Neural cell (in vitro differentiated cells): ENCODE results near the gene ATG2B. TPM values are rescaled to one million over a fixed set of nuclear protein-coding genes. Genes with fewer than 3 reads are reported as not detected.
"Not testable (repeated sequence)": the region's sequence is repeated elsewhere in the genome, so short reads cannot be mapped to it uniquely, and the experiment has no call there.

Experiments
- H2AFZ ChIP-seq: fragments of 200-600, 300-800 bp; sonication (generic), shearing (Covaris generic); 2 replicates; pipeline ENCODE4 v1.6.0; 2014; ENCODE audit warnings: low read depth, mild to moderate bottlenecking, antibody characterized with exemption, low read length, moderate library complexity
- H3F3A ChIP-seq: fragments of 200-600 bp; shearing (Covaris generic); 2 replicates; pipeline ENCODE4 v1.6.1; 2016; ENCODE audit warnings: mild to moderate bottlenecking, moderate library complexity, mixed read lengths, antibody characterized with exemption, low read length; ENCODE audit not compliant: insufficient read depth, poor library complexity, severe bottlenecking
- H3K27ac ChIP-seq: fragments of 200-600, 300-800 bp; sonication (generic), shearing (Covaris generic); 2 replicates; pipeline ENCODE4 v1.5.1; 2014; ENCODE audit warnings: mild to moderate bottlenecking, low read length, moderate library complexity
- H3K27me3 ChIP-seq: fragments of 300-800, 200-600 bp; sonication (generic), shearing (Covaris generic); 2 replicates; pipeline ENCODE4 v1.6.0; 2014; ENCODE audit warnings: mild to moderate bottlenecking, low read depth, low read length, moderate library complexity; ENCODE audit not compliant: insufficient read depth
- H3K36me3 ChIP-seq: fragments of 300-800, 200-600 bp; sonication (generic), shearing (Covaris generic); 2 replicates; pipeline ENCODE4 v1.5.1; 2014; ENCODE audit warnings: mild to moderate bottlenecking, antibody characterized with exemption, low read length, moderate library complexity; ENCODE audit not compliant: insufficient read depth
- H3K4me2 ChIP-seq: fragments of 300-800, 200-600 bp; sonication (generic), shearing (Covaris generic); 2 replicates; pipeline ENCODE4 v1.6.0; 2014; ENCODE audit warnings: mild to moderate bottlenecking, low read length
- H3K4me3 ChIP-seq: fragments of 300-800, 200-600 bp; sonication (generic), shearing (Covaris generic); 2 replicates; pipeline ENCODE4 v1.5.1; 2014; ENCODE audit warnings: mild to moderate bottlenecking, low read length, moderate library complexity
- H3K79me2 ChIP-seq: fragments of 200-600 bp; shearing (Covaris generic); replicated peaks from 2 replicates; pipeline ENCODE4 v1.6.0; 2014; ENCODE audit warnings: mild to moderate bottlenecking, low read length, moderate library complexity; ENCODE audit not compliant: insufficient read depth
- H3K9ac ChIP-seq: fragments of 300-800, 200-600 bp; sonication (generic), shearing (Covaris generic); 2 replicates; pipeline ENCODE4 v1.6.1; 2016; ENCODE audit warnings: mild to moderate bottlenecking, low read length, mixed read lengths
- H3K9me2 ChIP-seq: fragments of 200-600 bp; shearing (Covaris generic); 2 replicates; pipeline ENCODE4 v1.6.1; 2016; ENCODE audit warnings: mild to moderate bottlenecking, low read length, mixed read lengths; ENCODE audit not compliant: insufficient read depth
- H3K9me3 ChIP-seq: fragments of 200-600, 300-800 bp; sonication (generic), shearing (Covaris generic); 2 replicates; pipeline ENCODE4 v1.6.1; 2016; ENCODE audit warnings: mild to moderate bottlenecking, mixed run types, low read length, moderate library complexity, mixed read lengths
- H4K20me1 ChIP-seq: fragments of 200-600 bp; shearing (Covaris generic); 2 replicates; pipeline ENCODE4 v1.6.1; 2016; ENCODE audit warnings: mild to moderate bottlenecking, mixed run types; ENCODE audit not compliant: insufficient read depth
- EP300 ChIP-seq: fragments of 450-650 bp; conservative IDR thresholded peaks from 2 replicates; pipeline ENCODE4 v1.6.1; 2014; ENCODE audit warnings: antibody characterized with exemption, mild to moderate bottlenecking, moderate library complexity; ENCODE audit not compliant: poor library complexity, severe bottlenecking
- EZH2 ChIP-seq: fragments of 200-600, 300-800 bp; shearing (Covaris generic), sonication (generic); IDR thresholded peaks from 2 replicates; pipeline ENCODE4 v1.6.1; 2014; ENCODE audit warnings: antibody characterized with exemption, low read length, borderline replicate concordance, mild to moderate bottlenecking; ENCODE audit not compliant: insufficient read depth, poor library complexity, severe bottlenecking
- MXI1 ChIP-seq: fragments of 450-650 bp; conservative IDR thresholded peaks from 2 replicates; pipeline ENCODE4 v1.6.1; 2014; ENCODE audit warnings: antibody characterized with exemption, mild to moderate bottlenecking; ENCODE audit not compliant: poor library complexity, severe bottlenecking
- POLR2AphosphoS5 ChIP-seq: IDR thresholded peaks from 2 replicates; pipeline ENCODE4 v1.6.1; 2012
- RAD21 ChIP-seq: fragments of 450-650 bp; conservative IDR thresholded peaks from 2 replicates; pipeline ENCODE4 v1.6.1; 2014; ENCODE audit warnings: antibody characterized with exemption, mild to moderate bottlenecking, moderate library complexity
- REST ChIP-seq: IDR thresholded peaks from 2 replicates; pipeline ENCODE4 v1.6.1; 2012; ENCODE audit warnings: borderline replicate concordance
- SMC3 ChIP-seq: fragments of 450-650 bp; conservative IDR thresholded peaks from 2 replicates; pipeline ENCODE4 v1.6.1; 2014; ENCODE audit warnings: antibody characterized with exemption, mild to moderate bottlenecking, moderate library complexity; ENCODE audit not compliant: poor library complexity
- TAF1 ChIP-seq: IDR thresholded peaks from 2 replicates; pipeline ENCODE4 v1.6.1; 2012; ENCODE audit warnings: low read depth
- polyA plus RNA-seq: library from polyadenylated mRNA; depleted of rRNA; stranded (reverse); fragments of >200 nt; gene quantifications from 2 replicates; pipeline ENCODE4 v1.2.3, GENCODE V29; 2014
- TF ChIP-seq, protein P1 (sequence below): fragments of 450-650 bp; IDR thresholded peaks from 2 replicates; pipeline ENCODE4 v1.5.1; 2014; ENCODE audit warnings: antibody characterized with exemption, mild to moderate bottlenecking, moderate library complexity; ENCODE audit not compliant: poor library complexity, severe bottlenecking

The ATG2B gene
- polyA plus RNA-seq, 1 donor from 2014 or later: 16.2 TPM

DNA sequence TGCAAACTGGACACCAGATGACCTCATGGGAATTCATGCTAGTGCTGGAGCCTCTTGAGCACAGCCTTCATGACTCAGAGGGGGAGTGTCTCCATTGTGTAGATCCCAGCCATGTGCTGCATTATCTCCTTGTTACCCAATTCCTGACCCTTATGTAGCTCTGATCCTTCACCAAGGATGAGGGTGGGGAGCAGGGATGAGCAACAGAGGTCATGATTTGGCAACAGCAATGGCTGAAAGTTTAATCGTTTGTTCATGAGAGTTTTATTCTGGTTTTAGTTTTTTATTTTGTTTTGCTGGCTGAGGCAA lies 116.6 kb downstream of the ATG2B start:
- Histone ChIP-seq H3K4me2 (no peak overlapping the region), H3K79me2 (no peaks in the 10 kb centered on the region), H3K9ac (no peak overlapping the region), H3K36me3 (no peaks in the 10 kb centered on the region), H3K4me3 (no peak overlapping the region), H3F3A (no peaks in the 10 kb centered on the region), H2AFZ (no peak overlapping the region), H3K9me2 (no peaks in the 10 kb centered on the region), H3K27me3 (no peaks in the 10 kb centered on the region), H3K27ac (no peak overlapping the region), H4K20me1 (no peaks in the 10 kb centered on the region), H3K9me3 (no peaks in the 10 kb centered on the region)
- TF ChIP-seq, protein P1, sequence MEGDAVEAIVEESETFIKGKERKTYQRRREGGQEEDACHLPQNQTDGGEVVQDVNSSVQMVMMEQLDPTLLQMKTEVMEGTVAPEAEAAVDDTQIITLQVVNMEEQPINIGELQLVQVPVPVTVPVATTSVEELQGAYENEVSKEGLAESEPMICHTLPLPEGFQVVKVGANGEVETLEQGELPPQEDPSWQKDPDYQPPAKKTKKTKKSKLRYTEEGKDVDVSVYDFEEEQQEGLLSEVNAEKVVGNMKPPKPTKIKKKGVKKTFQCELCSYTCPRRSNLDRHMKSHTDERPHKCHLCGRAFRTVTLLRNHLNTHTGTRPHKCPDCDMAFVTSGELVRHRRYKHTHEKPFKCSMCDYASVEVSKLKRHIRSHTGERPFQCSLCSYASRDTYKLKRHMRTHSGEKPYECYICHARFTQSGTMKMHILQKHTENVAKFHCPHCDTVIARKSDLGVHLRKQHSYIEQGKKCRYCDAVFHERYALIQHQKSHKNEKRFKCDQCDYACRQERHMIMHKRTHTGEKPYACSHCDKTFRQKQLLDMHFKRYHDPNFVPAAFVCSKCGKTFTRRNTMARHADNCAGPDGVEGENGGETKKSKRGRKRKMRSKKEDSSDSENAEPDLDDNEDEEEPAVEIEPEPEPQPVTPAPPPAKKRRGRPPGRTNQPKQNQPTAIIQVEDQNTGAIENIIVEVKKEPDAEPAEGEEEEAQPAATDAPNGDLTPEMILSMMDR: no peak
- TF ChIP-seq SMC3 (no peak), EP300 (no peak), POLR2AphosphoS5 (no peak), EZH2 (no peak), RAD21 (no peak), REST (no peak), TAF1 (no peak), MXI1 (no peak)

GRCh38 chr14:96245710-96246538 lies 117.2 kb downstream of the ATG2B start:
- Histone ChIP-seq H3K79me2 (no peaks in the 10 kb centered on the region), H3K9ac (no peak overlapping the region), H4K20me1 (no peaks in the 10 kb centered on the region), H3K27ac (no peak overlapping the region), H3K27me3 (no peaks in the 10 kb centered on the region), H3K4me3 (no peak overlapping the region), H3K36me3 (no peaks in the 10 kb centered on the region), H2AFZ (no peak overlapping the region), H3F3A (no peaks in the 10 kb centered on the region), H3K9me3 (no peaks in the 10 kb centered on the region), H3K9me2 (no peaks in the 10 kb centered on the region), H3K4me2 (no peak overlapping the region)
- TF ChIP-seq SMC3 (no peak), TAF1 (no peak), EZH2 (no peak), EP300 (no peak), MXI1 (no peak), POLR2AphosphoS5 (no peak), REST (no peak), RAD21 (no peak)
- TF ChIP-seq, protein P1: no peak

DNA sequence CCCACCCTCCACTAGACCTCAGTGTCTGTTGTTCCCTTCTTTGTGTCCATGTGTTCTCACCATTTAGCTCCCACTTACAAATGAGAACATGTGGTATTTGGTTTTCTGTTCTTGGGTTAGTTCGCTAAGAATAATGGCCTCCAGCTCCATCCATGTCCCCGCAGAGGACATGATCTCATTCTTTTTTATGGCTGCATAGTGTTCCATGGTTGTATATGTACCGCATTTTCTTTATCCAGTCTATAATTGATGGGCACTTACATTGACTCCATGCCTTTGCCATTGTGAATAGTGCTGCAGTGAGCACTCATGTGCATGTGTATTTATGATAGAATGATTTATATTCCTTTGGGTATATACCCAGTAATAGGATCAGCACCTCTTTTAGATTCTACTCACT lies 118.1 kb downstream of the ATG2B start:
- H4K20me1 ChIP-seq, H3K9ac ChIP-seq, H3K79me2 ChIP-seq, H2AFZ ChIP-seq, H3K36me3 ChIP-seq, H3K4me3 ChIP-seq, H3K9me3 ChIP-seq, H3F3A ChIP-seq, H3K27me3 ChIP-seq, H3K9me2 ChIP-seq, H3K27ac ChIP-seq, H3K4me2 ChIP-seq: not testable (repeated sequence)
